ENCODE data around the gene SBK3. TPM values are rescaled to one million over a fixed set of nuclear protein-coding genes. Genes with fewer than 3 reads are reported as not detected.

The SBK3 gene
- total RNA-seq, 1 donor from 2014 or later, result 3.3 TPM

GRCh38 chr19:55552620-55553019 lies 7.3 kb upstream of the SBK3 start:
- Histone ChIP-seq H3K4me3 (no peak overlapping the region), H3K36me3 (no peaks in the 10 kb centered on the region), H3K9ac (no peak overlapping the region), H3K79me2 (ENCODE audit: low read depth) (no peaks in the 10 kb centered on the region), H3K9me3 (ENCODE audit: low read depth) (no peaks in the 10 kb centered on the region), H3K27me3 (no peaks in the 10 kb centered on the region), H3K27ac (no peak overlapping the region), H4K20me1 (ENCODE audit: low read depth) (no peaks in the 10 kb centered on the region), H3F3A (ENCODE audit: low read depth) (peaks cover 59% of the 10 kb centered on the region), H2AFZ (replicated peaks) (peak overlapping the region; percentile 77), H3K4me2 (peak overlapping the region; percentile 31), H3K4me1 (peaks cover 54% of the 10 kb centered on the region)
- peaks cover 68% of the 10 kb centered on the region for H3K4me1 Mint-ChIP-seq
- no peaks in the 10 kb centered on the region for H3K36me3 Mint-ChIP-seq
- TF ChIP-seq EZH2phosphoT487 (IDR thresholded peaks at IDR 0.05), result no peak
- no peak for TF ChIP-seq EZH2 (IDR thresholded peaks at IDR 0.05)
- TF ChIP-seq CTCF (IDR thresholded peaks at IDR 0.05), result no peak
- peak overlapping the region; percentile 16 for H3K4me3 Mint-ChIP-seq
- H3K27ac Mint-ChIP-seq, result peak overlapping the region; percentile 82
- H3K9me3 Mint-ChIP-seq, result no peaks in the 10 kb centered on the region
- DNase-seq (ENCODE audit: low spot score), result no peak
- H3K27me3 Mint-ChIP-seq (ENCODE audit: insufficient read depth, low read depth), result peaks cover 21% of the 10 kb centered on the region

GRCh38 chr19:55552206-55552605 lies 6.9 kb upstream of the SBK3 start:
- peak overlapping the region; percentile 16 for H3K4me3 Mint-ChIP-seq
- peaks cover 68% of the 10 kb centered on the region for H3K4me1 Mint-ChIP-seq
- Histone ChIP-seq H3K4me3 (no peak overlapping the region), H3K27ac (no peak overlapping the region), H3K79me2 (ENCODE audit: low read depth) (no peaks in the 10 kb centered on the region), H3K27me3 (no peaks in the 10 kb centered on the region), H3K36me3 (no peaks in the 10 kb centered on the region), H3K9ac (no peak overlapping the region), H3K9me3 (ENCODE audit: low read depth) (no peaks in the 10 kb centered on the region), H4K20me1 (ENCODE audit: low read depth) (no peaks in the 10 kb centered on the region), H3K4me1 (peaks cover 58% of the 10 kb centered on the region), H3K4me2 (peak overlapping the region; percentile 31), H3F3A (ENCODE audit: low read depth) (peaks cover 63% of the 10 kb centered on the region), H2AFZ (replicated peaks) (no peak overlapping the region)
- H3K27ac Mint-ChIP-seq, result no peak overlapping the region
- H3K27me3 Mint-ChIP-seq (ENCODE audit: insufficient read depth, low read depth), result peaks cover 21% of the 10 kb centered on the region
- no peaks in the 10 kb centered on the region for H3K9me3 Mint-ChIP-seq
- TF ChIP-seq CTCF (IDR thresholded peaks at IDR 0.05), result no peak
- no peak for TF ChIP-seq EZH2 (IDR thresholded peaks at IDR 0.05)
- no peak for TF ChIP-seq EZH2phosphoT487 (IDR thresholded peaks at IDR 0.05)
- H3K36me3 Mint-ChIP-seq, result no peaks in the 10 kb centered on the region
- DNase-seq (ENCODE audit: low spot score), result no peak

- Mint-ChIP-seq H3K9me3 (no peaks in the 10 kb centered on the region), H3K4me1 (peaks cover 66% of the 10 kb centered on the region), H3K36me3 (no peaks in the 10 kb centered on the region), H3K27ac (peak overlapping the region; percentile 26), H3K4me3 (peak overlapping the region; percentile 75), H3K27me3 (ENCODE audit: insufficient read depth, low read depth) (peaks cover 19% of the 10 kb centered on the region)
- H3K27ac ChIP-seq, result peak overlapping the region; percentile 82
- no peak overlapping the region for H3K9ac ChIP-seq
- peak overlapping the region; percentile 72 for H3K4me2 ChIP-seq
- no peaks in the 10 kb centered on the region for H3K27me3 ChIP-seq
- peaks cover 62% of the 10 kb centered on the region for H3F3A ChIP-seq (ENCODE audit: low read depth)
- peaks cover 74% of the 10 kb centered on the region for H3K4me1 ChIP-seq
- DNase-seq (ENCODE audit: low spot score), result no peak
- no peaks in the 10 kb centered on the region for H3K79me2 ChIP-seq (ENCODE audit: low read depth)
- no peaks in the 10 kb centered on the region for H3K9me3 ChIP-seq (ENCODE audit: low read depth)
- TF ChIP-seq EZH2 (IDR thresholded peaks at IDR 0.05) (no peak), CTCF (IDR thresholded peaks at IDR 0.05) (no peak), EZH2phosphoT487 (IDR thresholded peaks at IDR 0.05) (no peak)
- H4K20me1 ChIP-seq (ENCODE audit: low read depth), result no peaks in the 10 kb centered on the region
- H2AFZ ChIP-seq (replicated peaks), result peak overlapping the region; percentile 8
- no peaks in the 10 kb centered on the region for H3K36me3 ChIP-seq
- peak overlapping the region; percentile 45 for H3K4me3 ChIP-seq
Measured at GRCh38 chr19:55550321-55550650, 4.9 kb upstream of the SBK3 start.

Measured in neural progenitor cell (in vitro differentiated cells).